NOMO-1 (cell line): ENCODE measurements around the gene DENND1A.
"Not testable (repeated sequence)": the region's sequence is repeated elsewhere in the genome, so short reads cannot be mapped to it uniquely, and the experiment has no call there.

Source experiments
- DNase-seq, 2 experiments: peaks; one replicate each; lab custom pipeline; 2025; ENCODE audit not compliant: unreplicated experiment in 2 of 2; lab: John Stamatoyannopoulos, UW

The DENND1A gene

GRCh38 chr9:123741214-123741613, 188.7 kb downstream of the DENND1A start:
- peak in 1 of 2 experiments; percentile 56 for DNase-seq

- DNase-seq, result no peak
Observed at GRCh38 chr9:123739902-123740301, 190.0 kb downstream of the DENND1A start.

- no peak for DNase-seq
Observed at GRCh38 chr9:123739387-123739786, 190.5 kb downstream of the DENND1A start.

- DNase-seq, result no peak
Observed at GRCh38 chr9:123738648-123739047, 191.3 kb downstream of the DENND1A start.

- DNase-seq, result no peak
Observed at GRCh38 chr9:123735376-123735775, 194.6 kb downstream of the DENND1A start.

GRCh38 chr9:123728571-123728970, 201.4 kb downstream of the DENND1A start:
- not testable (repeated sequence) for DNase-seq

- no peak for DNase-seq
Observed at GRCh38 chr9:123727332-123727731, 202.6 kb downstream of the DENND1A start.

- no peak for DNase-seq
Observed at GRCh38 chr9:123725389-123725788, 204.5 kb downstream of the DENND1A start.

GRCh38 chr9:123724211-123724796, 205.6 kb downstream of the DENND1A start:
- no peak for DNase-seq

- DNase-seq, result no peak
Observed at GRCh38 chr9:123723135-123723875, 206.6 kb downstream of the DENND1A start.

GRCh38 chr9:123722378-123722777, 207.5 kb downstream of the DENND1A start:
- no peak for DNase-seq

GRCh38 chr9:123718188-123718587, 211.7 kb downstream of the DENND1A start:
- no peak for DNase-seq

GRCh38 chr9:123717581-123718175, 212.2 kb downstream of the DENND1A start:
- DNase-seq, result no peak

GRCh38 chr9:123716339-123716945, 213.5 kb downstream of the DENND1A start:
- DNase-seq, result no peak

- no peak for DNase-seq
Observed at GRCh38 chr9:123715258-123715657, 214.7 kb downstream of the DENND1A start.

GRCh38 chr9:123713282-123713681, 216.6 kb downstream of the DENND1A start:
- DNase-seq, result no peak

- DNase-seq, result no peak
Observed at GRCh38 chr9:123712399-123712798, 217.5 kb downstream of the DENND1A start.

GRCh38 chr9:123710299-123710698, 219.6 kb downstream of the DENND1A start:
- DNase-seq, result no peak

- no peak for DNase-seq
Observed at GRCh38 chr9:123702483-123702882, 227.4 kb downstream of the DENND1A start.

- DNase-seq, result no peak
Observed at GRCh38 chr9:123697686-123698085, 232.2 kb downstream of the DENND1A start.

GRCh38 chr9:123696476-123696875, 233.4 kb downstream of the DENND1A start:
- DNase-seq, result no peak

GRCh38 chr9:123695386-123695785, 234.5 kb downstream of the DENND1A start:
- DNase-seq, result no peak
